NCI-H82 treated with DMSO at 0.1 percent for 48 hours (cell line): ENCODE data around the gene DNM3.

Source experiments
- DNase-seq: peaks from one replicate; lab custom pipeline; 2025; ENCODE audit not compliant: unreplicated experiment; lab: John Stamatoyannopoulos, UW

The DNM3 gene

DNA sequence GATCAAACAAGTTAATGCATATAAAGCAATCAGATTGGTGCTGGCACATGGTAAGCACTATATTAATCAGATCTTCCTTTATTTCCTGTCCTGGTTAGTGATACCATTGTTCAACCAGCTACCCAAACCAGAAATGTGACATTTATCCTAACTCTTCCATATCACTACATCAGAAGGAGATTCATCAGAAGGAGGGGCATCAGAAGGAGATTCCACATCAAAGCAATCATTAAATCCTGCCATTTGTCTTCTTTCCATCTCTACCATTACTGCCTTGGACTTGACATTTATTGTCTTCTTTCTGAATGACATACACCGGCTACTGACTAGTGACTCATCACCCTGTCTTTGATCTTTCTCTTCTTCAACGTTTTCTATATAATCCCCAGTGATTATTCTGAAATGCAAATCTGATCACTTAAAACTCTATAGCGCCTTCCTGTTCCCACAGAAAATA, 75.0 kb downstream of the DNM3 start:
- no peak for DNase-seq

- DNase-seq: peak; percentile 85
These were observed 76.0 kb downstream of the DNM3 start for GRCh38 chr1:171917331-171917730.

DNA sequence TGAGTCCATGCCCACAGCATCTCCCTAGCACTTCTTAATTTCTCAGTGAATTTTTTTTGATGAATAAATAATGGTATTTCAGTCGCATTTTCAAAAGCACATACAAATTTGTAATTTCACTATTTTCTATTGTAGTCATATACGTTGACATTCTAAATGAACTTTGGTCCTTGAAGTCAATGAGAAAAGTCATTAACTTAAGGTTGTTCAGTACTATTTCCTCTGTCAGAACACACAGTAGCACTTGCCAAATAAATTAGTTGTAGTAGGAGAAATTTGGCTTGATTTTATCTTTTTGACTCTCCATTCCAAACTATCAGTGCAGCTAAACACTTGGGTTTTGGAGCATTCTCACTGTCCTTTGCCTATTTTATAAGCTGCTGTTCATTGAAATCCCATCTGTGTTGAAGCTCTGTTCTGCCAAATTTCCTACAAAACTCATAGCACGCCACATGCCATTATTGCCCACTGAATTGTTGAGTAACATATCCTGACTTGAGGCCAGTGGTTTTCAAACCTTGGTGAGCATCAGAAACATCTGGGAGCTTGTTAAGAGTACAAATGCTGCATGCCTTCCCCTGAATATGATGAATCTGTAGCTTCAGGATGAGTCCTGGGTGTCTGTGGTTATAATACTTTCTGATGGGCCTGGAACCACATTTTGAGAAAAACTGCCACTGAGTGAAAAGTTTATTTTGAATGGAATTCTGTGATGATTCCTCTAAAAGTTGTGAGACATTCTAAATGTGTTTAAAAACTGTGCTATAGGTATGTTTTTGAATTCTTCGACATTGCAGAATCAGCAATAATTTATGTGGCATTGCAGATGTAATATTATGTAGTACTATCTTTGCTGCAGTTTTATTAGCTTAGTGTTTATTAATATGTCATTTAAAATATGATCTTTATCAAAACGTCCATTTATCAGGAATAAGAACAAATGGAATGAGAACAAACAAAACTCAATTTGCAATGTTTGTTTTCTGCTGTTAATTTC, 78.9 kb downstream of the DNM3 start:
- no peak for DNase-seq

DNA sequence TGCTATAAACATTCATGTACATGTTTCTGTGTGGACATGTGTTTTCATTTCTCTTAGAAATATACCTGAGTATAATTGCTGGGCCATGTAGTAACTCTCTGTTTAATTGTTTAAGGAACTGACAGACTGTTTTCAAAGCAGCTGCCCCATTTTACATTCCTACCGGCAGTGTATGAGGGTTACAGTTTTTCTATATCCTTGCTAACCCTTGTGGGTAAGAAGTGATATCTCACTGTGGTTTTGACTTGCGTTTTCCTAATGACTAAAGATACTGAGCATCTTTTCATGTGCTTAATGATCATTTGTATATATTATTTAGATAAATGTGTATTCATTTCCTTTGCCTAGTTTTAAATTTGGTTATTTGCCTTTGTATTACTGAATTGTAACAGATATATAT, 81.7 kb downstream of the DNM3 start:
- no peak for DNase-seq

DNA sequence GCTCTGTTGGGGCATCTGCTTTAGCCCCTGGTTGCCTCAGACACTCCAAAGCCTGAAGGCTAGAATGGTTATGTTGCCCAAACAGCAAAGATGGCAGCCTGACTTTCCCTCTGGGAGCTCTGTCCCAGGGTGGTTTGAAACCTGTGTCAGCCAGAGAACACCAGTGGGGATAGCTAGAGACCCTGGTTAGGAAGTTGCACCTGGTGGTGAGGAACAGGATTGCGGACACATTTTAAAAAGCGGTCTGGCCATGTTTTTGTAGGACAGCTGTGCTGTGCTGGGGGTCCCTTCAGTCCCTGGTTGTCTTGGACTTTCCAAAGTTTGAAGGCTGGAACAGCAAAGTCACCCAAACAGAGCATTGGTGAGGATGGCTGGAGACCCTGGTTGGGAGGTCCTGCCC, 87.8 kb downstream of the DNM3 start:
- no peak for DNase-seq

- no peak for DNase-seq
These were observed 90.5 kb downstream of the DNM3 start for GRCh38 chr1:171931752-171932151.

DNA sequence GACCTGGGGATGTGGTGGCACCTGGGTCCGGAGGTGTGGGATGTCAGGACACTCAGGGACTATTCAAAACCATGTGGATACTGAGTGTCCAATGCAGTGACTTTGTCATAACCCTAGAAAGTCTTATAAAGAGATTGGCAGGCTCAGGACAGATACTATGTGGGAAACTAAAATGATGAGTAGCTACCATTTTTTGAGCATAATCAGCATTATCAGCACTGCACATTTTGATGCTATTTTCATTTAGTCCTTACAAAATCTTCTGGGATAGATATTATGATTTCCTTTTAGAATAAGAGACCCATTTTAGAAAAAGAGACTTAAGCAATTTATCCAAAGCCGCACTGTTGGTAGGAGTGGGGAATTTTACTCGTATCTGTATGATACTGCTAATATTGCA, 93.4 kb downstream of the DNM3 start:
- no peak for DNase-seq

GRCh38 chr1:171935086-171935485, 93.8 kb downstream of the DNM3 start:
- DNase-seq: no peak

- DNase-seq: no peak
These were observed 94.4 kb downstream of the DNM3 start for GRCh38 chr1:171935664-171936063.

DNA sequence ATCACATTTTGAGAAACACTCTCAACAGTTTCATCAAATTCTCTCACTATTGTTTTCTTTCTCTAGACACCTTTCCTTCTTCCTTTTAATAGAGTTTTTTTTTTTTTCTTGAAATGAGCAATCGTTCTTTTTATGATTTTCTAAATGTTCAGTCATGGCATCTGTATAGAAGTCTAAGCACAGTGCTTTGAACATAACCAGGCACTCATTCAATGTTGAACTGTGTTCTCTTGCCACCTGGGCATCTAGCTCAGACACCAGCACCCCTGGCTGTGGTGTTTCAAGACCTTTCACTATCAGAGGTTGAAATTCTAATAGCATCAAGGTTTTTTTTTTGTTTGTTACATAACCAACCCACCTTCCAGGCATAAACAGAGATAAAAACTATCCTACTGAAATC, 96.6 kb downstream of the DNM3 start:
- no peak for DNase-seq

GRCh38 chr1:171939740-171940139, 98.4 kb downstream of the DNM3 start:
- DNase-seq: no peak

DNA sequence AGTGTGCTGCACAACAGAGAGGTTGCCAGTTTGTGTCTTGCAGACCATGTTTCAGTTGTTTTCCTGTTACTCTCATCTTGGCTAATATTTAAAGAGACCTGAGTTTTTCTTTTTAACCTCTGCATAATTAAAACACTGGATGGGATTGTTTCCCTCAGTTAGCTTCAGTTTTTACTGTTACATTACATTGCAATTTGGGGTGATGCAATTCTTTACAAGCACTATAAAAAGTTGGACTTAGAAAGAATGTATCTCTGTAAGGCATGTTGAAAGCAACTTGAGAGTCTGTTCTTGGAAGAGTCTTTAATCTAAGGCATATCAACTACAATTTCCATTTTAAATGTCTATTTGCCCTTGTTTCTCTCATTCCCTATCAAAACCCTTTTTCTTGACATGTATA, 99.1 kb downstream of the DNM3 start:
- DNase-seq: no peak

GRCh38 chr1:171941920-171942319, 100.6 kb downstream of the DNM3 start:
- no peak for DNase-seq

DNA sequence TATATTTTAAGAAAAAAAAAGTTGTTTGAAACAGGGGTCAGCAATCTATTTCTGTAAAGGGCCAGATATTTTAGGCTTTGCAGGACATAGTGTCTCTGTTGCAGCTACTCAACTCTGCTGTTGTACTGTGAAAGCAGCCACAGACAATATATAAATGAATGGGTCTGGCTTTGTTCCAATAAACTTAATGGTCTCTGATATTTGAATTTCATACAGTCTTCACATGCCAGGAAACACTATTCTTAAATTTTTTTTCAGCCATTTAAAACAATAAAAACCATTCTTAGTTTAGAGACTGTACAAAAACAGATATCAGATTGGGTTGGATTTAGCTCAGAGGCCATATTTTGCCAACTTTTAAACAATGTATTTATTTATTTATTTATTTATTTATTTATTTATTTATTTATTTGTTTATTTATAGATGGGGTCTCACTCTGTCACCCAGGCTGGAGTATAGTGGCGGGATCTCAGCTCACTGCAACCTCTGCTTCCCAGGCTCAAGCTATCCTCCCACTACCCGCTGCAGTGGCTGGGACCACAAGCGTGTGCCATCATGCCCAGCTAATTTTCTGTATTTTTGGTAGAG, 102.8 kb downstream of the DNM3 start:
- DNase-seq: no peak

- DNase-seq: no peak
These were observed 107.2 kb downstream of the DNM3 start for GRCh38 chr1:171948511-171948910.

GRCh38 chr1:171949316-171949715, 108.0 kb downstream of the DNM3 start:
- DNase-seq: no peak

DNA sequence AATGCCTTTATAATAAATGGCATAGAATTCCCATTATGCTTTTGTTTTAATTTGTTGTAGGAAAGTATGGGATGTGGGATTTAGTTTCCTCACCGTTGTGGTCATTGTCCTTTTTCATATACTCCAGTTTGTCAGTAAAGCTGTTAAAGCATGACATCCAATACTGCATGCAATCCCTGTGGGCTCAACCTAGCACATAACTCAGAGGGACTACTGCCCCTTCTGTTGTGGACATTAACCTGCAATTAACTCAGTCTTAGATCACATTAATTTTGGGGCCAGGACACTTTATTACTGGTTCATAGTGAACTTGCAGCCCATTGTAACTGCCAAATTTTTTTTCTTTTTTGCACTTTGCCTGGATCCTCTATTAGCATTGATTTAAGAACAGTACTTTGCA, 112.5 kb downstream of the DNM3 start:
- peak; percentile 69 for DNase-seq

- DNase-seq: peak; percentile 94
These were observed 113.1 kb downstream of the DNM3 start for GRCh38 chr1:171954361-171954760.

DNA sequence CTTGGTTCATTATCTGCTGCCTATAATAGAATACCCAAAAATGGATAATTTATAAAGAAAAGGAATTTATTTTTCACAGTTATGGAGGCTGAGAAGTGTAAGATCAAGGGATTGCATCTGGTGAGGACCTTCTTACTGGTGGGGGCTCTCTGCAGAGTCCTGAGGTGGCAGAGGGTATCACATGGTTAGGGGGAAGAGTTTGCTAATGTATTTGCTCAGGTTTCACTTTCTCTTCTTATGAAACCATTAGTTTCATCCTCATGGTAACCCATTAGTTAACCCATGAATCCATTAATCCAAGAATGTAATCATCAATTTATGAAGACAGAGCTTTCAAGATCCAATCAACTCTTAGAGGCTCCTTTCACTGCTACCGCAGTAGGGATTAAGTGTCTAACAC, 120.6 kb downstream of the DNM3 start:
- DNase-seq: no peak

- DNase-seq: no peak
These were observed 122.5 kb downstream of the DNM3 start for GRCh38 chr1:171963762-171964161.

GRCh38 chr1:171965777-171966176, 124.5 kb downstream of the DNM3 start:
- no peak for DNase-seq
